Neural cell (in vitro differentiated cells): ENCODE data around the gene NDC1. TPM values are rescaled to one million over a fixed set of nuclear protein-coding genes. Genes with fewer than 3 reads are reported as not detected.

ENCODE experiments used
- H2AFZ ChIP-seq: fragments of 200-600, 300-800 bp; sonication (generic), shearing (Covaris generic); 2 replicates; pipeline ENCODE4 v1.6.0; 2014; ENCODE audit warnings: low read depth, mild to moderate bottlenecking, antibody characterized with exemption, low read length, moderate library complexity
- H3F3A ChIP-seq: fragments of 200-600 bp; shearing (Covaris generic); 2 replicates; pipeline ENCODE4 v1.6.1; 2016; ENCODE audit warnings: mild to moderate bottlenecking, moderate library complexity, mixed read lengths, antibody characterized with exemption, low read length; ENCODE audit not compliant: insufficient read depth, poor library complexity, severe bottlenecking
- H3K27ac ChIP-seq: fragments of 200-600, 300-800 bp; sonication (generic), shearing (Covaris generic); 2 replicates; pipeline ENCODE4 v1.5.1; 2014; ENCODE audit warnings: mild to moderate bottlenecking, low read length, moderate library complexity
- H3K27me3 ChIP-seq: fragments of 300-800, 200-600 bp; sonication (generic), shearing (Covaris generic); 2 replicates; pipeline ENCODE4 v1.6.0; 2014; ENCODE audit warnings: mild to moderate bottlenecking, low read depth, low read length, moderate library complexity; ENCODE audit not compliant: insufficient read depth
- H3K36me3 ChIP-seq: fragments of 300-800, 200-600 bp; sonication (generic), shearing (Covaris generic); 2 replicates; pipeline ENCODE4 v1.5.1; 2014; ENCODE audit warnings: mild to moderate bottlenecking, antibody characterized with exemption, low read length, moderate library complexity; ENCODE audit not compliant: insufficient read depth
- H3K4me2 ChIP-seq: fragments of 300-800, 200-600 bp; sonication (generic), shearing (Covaris generic); 2 replicates; pipeline ENCODE4 v1.6.0; 2014; ENCODE audit warnings: mild to moderate bottlenecking, low read length
- H3K4me3 ChIP-seq: fragments of 300-800, 200-600 bp; sonication (generic), shearing (Covaris generic); 2 replicates; pipeline ENCODE4 v1.5.1; 2014; ENCODE audit warnings: mild to moderate bottlenecking, low read length, moderate library complexity
- H3K79me2 ChIP-seq: fragments of 200-600 bp; shearing (Covaris generic); replicated peaks from 2 replicates; pipeline ENCODE4 v1.6.0; 2014; ENCODE audit warnings: mild to moderate bottlenecking, low read length, moderate library complexity; ENCODE audit not compliant: insufficient read depth
- H3K9ac ChIP-seq: fragments of 300-800, 200-600 bp; sonication (generic), shearing (Covaris generic); 2 replicates; pipeline ENCODE4 v1.6.1; 2016; ENCODE audit warnings: mild to moderate bottlenecking, low read length, mixed read lengths
- H3K9me2 ChIP-seq: fragments of 200-600 bp; shearing (Covaris generic); 2 replicates; pipeline ENCODE4 v1.6.1; 2016; ENCODE audit warnings: mild to moderate bottlenecking, low read length, mixed read lengths; ENCODE audit not compliant: insufficient read depth
- H3K9me3 ChIP-seq: fragments of 200-600, 300-800 bp; sonication (generic), shearing (Covaris generic); 2 replicates; pipeline ENCODE4 v1.6.1; 2016; ENCODE audit warnings: mild to moderate bottlenecking, mixed run types, low read length, moderate library complexity, mixed read lengths
- H4K20me1 ChIP-seq: fragments of 200-600 bp; shearing (Covaris generic); 2 replicates; pipeline ENCODE4 v1.6.1; 2016; ENCODE audit warnings: mild to moderate bottlenecking, mixed run types; ENCODE audit not compliant: insufficient read depth
- CTCF ChIP-seq: fragments of 450-650 bp; IDR thresholded peaks from 2 replicates; pipeline ENCODE4 v1.5.1; 2014; ENCODE audit warnings: antibody characterized with exemption, mild to moderate bottlenecking, moderate library complexity; ENCODE audit not compliant: poor library complexity, severe bottlenecking
- EP300 ChIP-seq: fragments of 450-650 bp; conservative IDR thresholded peaks from 2 replicates; pipeline ENCODE4 v1.6.1; 2014; ENCODE audit warnings: antibody characterized with exemption, mild to moderate bottlenecking, moderate library complexity; ENCODE audit not compliant: poor library complexity, severe bottlenecking
- EZH2 ChIP-seq: fragments of 200-600, 300-800 bp; shearing (Covaris generic), sonication (generic); IDR thresholded peaks from 2 replicates; pipeline ENCODE4 v1.6.1; 2014; ENCODE audit warnings: antibody characterized with exemption, low read length, borderline replicate concordance, mild to moderate bottlenecking; ENCODE audit not compliant: insufficient read depth, poor library complexity, severe bottlenecking
- MXI1 ChIP-seq: fragments of 450-650 bp; conservative IDR thresholded peaks from 2 replicates; pipeline ENCODE4 v1.6.1; 2014; ENCODE audit warnings: antibody characterized with exemption, mild to moderate bottlenecking; ENCODE audit not compliant: poor library complexity, severe bottlenecking
- POLR2AphosphoS5 ChIP-seq: IDR thresholded peaks from 2 replicates; pipeline ENCODE4 v1.6.1; 2012
- RAD21 ChIP-seq: fragments of 450-650 bp; conservative IDR thresholded peaks from 2 replicates; pipeline ENCODE4 v1.6.1; 2014; ENCODE audit warnings: antibody characterized with exemption, mild to moderate bottlenecking, moderate library complexity
- REST ChIP-seq: IDR thresholded peaks from 2 replicates; pipeline ENCODE4 v1.6.1; 2012; ENCODE audit warnings: borderline replicate concordance
- SMC3 ChIP-seq: fragments of 450-650 bp; conservative IDR thresholded peaks from 2 replicates; pipeline ENCODE4 v1.6.1; 2014; ENCODE audit warnings: antibody characterized with exemption, mild to moderate bottlenecking, moderate library complexity; ENCODE audit not compliant: poor library complexity
- TAF1 ChIP-seq: IDR thresholded peaks from 2 replicates; pipeline ENCODE4 v1.6.1; 2012; ENCODE audit warnings: low read depth
- polyA plus RNA-seq: library from polyadenylated mRNA; depleted of rRNA; stranded (reverse); fragments of >200 nt; gene quantifications from 2 replicates; pipeline ENCODE4 v1.2.3, GENCODE V29; 2014

Gene NDC1
- polyA plus RNA-seq, 1 donor from 2014 or later = 18.0 TPM

- Histone ChIP-seq H3K4me2 (no peak overlapping the region), H2AFZ (no peak overlapping the region)
These were observed 56.4 kb downstream of the NDC1 start for GRCh38 chr1:53781654-53782053.

GRCh38 chr1:53777272-53777671, 60.8 kb downstream of the NDC1 start:
- Histone ChIP-seq H2AFZ (no peak overlapping the region), H3K9me2 (no peaks in the 10 kb centered on the region), H3K4me2 (no peak overlapping the region), H3K27me3 (no peaks in the 10 kb centered on the region), H3K79me2 (no peaks in the 10 kb centered on the region), H4K20me1 (no peaks in the 10 kb centered on the region), H3K9ac (no peak overlapping the region), H3K4me3 (no peak overlapping the region), H3K27ac (no peak overlapping the region), H3K36me3 (no peaks in the 10 kb centered on the region), H3K9me3 (no peaks in the 10 kb centered on the region), H3F3A (no peaks in the 10 kb centered on the region)
- TF ChIP-seq REST (no peak), EP300 (no peak), CTCF (no peak), EZH2 (no peak), MXI1 (no peak), POLR2AphosphoS5 (no peak), TAF1 (no peak)

More at GRCh38 chr1:53781654-53782053, 56.4 kb downstream of the NDC1 start:
- Histone ChIP-seq H3K4me3 (no peak overlapping the region), H3K79me2 (no peaks in the 10 kb centered on the region), H3F3A (no peaks in the 10 kb centered on the region), H3K9me3 (no peaks in the 10 kb centered on the region), H3K9ac (no peak overlapping the region), H3K9me2 (no peaks in the 10 kb centered on the region), H4K20me1 (no peaks in the 10 kb centered on the region), H3K36me3 (no peaks in the 10 kb centered on the region), H3K27me3 (no peaks in the 10 kb centered on the region), H3K27ac (no peak overlapping the region)
- no peak for TF ChIP-seq SMC3
- TF ChIP-seq RAD21 = no peak
- TF ChIP-seq REST = no peak
- TF ChIP-seq MXI1 = no peak
- no peak for TF ChIP-seq CTCF
- no peak for TF ChIP-seq EP300
- no peak for TF ChIP-seq POLR2AphosphoS5
- no peak for TF ChIP-seq EZH2
- no peak for TF ChIP-seq TAF1
